GM18868 (cell line): ENCODE data around the gene KIAA1191.

ENCODE experiments used
- ATAC-seq: cut with Tn5 transposase; IDR thresholded peaks from one replicate; pipeline ENCODE4 v1.9.1; 2021; ENCODE audit warnings: mild to moderate bottlenecking, moderate library complexity; ENCODE audit not compliant: unreplicated experiment

Gene KIAA1191

DNA sequence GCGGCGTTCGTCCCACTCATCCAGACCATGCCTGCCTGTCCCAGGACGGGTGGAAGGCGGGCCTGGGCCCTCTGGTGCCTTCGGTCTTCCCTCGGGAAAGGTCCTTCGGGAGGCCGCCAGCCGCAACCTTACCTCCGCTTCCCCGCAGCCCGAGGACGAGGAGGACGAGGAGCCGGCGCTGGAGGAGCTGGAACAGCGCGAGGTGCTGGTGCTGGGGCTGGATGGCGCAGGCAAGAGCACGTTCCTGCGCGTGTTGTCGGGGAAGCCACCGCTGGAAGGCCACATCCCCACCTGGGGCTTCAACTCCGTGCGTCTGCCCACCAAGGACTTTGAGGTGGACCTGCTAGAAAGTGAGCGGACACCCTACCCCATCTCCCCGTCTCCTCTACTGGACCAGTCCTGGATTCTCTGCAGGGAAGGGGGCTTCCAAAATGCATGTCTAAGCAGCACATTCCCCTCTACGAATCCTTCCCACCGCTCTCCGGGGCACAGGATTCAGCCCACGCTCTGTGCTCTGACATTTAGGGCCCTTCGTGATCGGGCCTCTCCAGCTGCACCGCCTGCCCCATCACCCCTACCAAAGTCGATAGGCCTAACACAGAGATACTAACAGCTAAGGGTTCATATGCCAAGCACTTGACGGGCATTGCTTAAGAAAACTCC is 4.8 kb upstream of the KIAA1191 start:
- no peak for ATAC-seq

DNA sequence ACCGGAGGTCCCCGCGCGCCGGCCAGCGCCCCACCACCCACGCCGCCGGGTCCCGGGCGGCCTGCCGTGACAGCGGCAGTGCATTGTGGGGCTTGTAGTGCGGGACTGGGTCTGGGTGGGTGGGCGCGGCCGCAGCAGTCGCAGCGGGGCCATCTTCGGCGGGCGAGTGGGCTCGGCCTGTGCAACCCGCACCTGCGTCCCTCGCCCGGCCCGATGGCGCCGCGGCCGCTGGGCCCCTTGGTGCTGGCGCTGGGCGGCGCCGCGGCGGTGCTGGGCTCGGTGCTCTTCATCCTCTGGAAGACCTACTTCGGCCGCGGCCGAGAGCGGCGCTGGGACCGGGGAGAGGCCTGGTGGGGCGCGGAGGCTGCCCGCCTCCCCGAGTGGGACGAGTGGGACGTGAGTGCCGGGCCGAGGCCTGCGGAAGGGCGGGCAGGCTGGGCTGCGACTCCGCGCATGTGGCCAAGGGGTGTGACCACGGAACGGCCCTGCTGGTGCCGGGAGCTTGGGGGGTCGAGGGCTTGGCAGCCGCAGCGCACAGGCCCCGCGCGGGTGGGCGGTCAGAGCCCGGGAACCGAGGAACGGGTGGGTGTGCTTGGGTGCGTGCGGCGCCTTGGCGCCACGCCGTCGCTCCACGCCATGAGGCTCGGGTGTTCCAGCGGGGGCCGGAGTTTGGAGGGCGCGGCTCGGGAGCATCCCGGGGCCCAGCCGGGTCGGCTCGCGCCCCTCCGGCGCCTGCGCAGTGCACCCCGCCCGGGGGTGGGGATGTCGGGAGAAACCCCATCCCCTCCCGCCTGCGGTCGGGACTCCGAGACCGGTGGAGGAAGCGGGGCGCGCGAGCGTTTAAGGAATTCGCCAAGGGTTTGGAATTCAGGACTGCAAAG is 4.0 kb upstream of the KIAA1191 start, which contains the start of gene ARL10:
ARL10 (plus strand) TSS at position 137 of the 881 bp plus-strand sequence; CDS start at position 214, 77 bp downstream.
- peak; percentile 41 for ATAC-seq

DNA sequence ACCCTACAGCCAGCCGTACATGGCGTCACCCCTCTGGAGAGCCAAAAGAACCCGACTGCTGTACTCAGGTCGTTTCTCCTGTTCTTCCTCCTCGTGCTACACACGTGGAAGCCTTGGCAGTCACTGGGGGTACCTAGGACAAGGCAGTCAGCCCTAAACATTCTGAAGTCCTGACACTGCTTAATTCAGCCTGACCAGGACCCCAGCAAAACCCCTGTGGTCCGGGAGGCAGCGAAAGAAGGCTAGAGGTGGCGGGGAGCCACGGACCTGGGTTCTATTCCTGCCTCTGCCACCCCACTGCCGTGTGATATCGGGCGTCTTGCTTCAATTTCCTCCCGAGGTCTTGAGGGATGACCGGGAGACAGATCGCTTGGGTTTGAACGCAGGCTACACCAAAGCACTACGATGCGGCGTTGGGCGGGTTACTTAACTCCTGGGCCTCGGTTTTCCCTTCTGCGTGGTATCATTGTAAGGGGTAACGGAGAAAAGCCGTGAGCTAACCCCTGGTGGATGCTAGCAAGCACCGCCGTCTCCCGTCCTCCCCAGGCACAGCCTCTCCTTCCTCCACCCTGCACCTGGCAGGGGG is 3.3 kb upstream of the KIAA1191 start:
- ATAC-seq, result no peak

DNA sequence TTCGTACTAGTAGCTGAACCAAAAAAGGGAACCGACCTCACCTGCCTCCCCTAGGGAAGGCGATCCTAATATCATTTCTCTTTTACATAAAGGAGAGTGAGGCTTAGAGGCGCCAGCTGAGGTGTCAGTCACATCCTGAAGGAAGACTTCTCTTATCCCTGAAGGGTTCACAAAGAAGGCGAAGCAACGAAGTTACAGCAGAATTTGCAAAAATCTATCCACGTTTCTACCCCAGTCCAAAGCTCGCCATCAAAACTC is 598 bp upstream of the KIAA1191 start:
- ATAC-seq, result peak; percentile 3

DNA sequence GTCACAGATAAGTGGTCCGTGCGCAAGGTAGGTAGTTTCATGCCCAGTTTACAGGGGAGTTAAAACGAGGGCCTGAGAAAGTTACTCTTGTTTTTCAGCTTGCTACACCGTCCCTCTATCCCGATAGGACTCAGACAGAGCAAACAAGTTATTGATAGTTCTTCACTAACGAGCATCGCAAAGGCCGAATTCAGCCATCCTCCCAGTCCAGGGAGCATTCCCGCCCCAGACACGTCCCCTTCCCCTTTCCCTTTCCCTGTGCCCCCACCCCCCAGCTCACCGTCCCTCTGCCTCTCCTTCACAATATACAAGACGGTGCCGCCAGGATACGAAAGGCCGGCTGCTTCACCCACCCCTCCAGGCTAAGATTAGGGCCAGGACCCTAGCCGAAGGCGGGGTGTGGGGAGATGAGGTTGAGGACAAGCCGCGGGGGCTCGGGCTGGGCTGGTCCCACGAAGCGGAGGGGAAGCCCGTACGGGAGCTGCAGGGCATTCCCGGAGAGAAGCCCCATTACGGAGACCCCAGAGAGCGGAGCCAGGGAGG is 599 bp downstream of the KIAA1191 start:
- no peak for ATAC-seq

DNA sequence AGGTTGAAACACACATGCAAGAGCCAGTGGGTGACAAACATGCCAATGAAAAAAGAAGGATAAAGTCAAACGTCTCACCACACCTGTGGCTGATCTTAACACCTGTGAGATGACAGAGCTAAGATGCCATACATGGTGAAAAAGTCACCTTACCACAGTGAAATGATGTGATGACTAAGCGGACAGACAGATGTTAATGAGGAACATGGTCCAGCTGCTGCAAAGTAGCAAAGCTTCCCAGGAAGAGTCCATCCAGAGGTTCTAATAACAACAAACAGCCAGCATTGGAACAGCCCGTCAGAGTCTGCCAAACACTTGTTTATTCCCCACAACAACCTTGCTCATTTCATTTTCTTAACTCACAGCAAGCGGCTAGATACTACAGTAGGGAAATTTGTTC is 1.9 kb downstream of the KIAA1191 start:
- no peak for ATAC-seq

DNA sequence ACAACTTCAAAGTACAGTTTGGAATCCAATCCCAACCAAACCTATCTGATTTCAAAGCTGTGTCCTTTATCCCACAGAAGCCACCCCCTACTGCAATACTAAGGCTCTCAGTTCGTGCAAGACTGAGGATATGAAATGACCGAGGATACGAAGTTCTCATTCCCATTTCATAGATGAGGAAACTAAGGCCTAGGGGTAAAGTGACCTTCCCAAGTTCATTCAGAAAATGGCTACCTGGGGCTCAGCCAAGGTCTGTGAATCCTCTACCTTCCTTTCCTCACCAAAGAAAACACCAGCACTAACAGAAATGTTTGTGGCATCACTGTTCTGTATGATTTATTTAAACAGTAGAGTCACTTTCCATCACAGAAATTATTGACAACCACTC is 5.4 kb downstream of the KIAA1191 start:
- no peak for ATAC-seq

DNA sequence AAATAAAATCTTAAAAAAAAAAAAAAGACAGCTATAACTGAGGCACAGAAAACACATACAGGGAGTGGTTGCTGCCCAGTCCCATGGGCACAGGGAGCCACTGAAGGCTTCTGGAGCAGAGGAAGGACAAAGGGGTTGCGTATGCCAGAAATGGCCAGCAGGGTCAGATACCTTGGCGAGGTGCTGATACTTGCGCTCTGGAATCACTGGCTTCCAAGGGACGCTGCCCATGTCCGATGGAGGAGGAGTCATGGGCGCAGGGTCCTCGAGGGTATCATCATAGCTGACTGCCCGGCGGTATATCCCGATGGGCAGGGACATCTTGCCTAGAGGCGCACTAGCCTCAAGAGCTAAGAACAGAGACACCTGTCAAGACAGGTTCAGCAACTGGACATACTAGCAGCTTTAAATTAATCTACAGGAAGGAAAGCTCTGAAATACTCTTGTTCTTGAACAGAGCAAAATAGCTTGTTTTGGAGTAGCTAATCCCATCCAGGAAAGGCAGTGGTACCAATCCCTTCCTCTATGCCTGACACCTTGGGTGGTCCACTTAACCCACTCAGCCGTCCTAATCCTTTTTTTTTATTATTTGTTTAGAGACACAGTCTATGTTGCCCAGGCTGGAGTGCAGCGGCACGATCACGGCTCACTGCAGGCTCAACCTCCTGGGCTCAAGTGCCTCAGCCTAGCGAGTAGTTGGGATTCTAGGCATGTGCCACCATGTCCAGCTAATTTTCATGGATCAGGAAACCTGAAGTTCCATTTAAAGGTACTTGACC is 6.0 kb downstream of the KIAA1191 start:
- no peak for ATAC-seq

DNA sequence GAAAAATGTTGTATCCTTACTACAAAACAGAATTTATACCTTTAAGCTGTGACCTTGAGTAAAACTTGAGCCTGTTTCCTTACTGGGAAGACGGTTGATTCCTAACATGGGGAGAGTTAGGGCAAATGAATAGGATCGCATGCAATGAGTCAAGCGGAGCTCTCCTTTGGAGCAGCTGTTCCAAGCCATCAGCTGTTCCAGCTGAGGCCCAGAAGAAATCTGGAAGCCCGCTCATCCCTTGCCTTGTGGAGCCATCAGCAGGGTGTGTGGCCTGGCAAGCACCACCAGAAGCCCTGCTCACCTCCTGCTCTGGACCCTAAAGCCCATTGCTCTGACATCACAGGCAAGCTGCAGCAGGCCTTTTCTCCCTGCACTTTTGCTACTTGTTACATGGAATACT is 8.0 kb downstream of the KIAA1191 start:
- no peak for ATAC-seq

DNA sequence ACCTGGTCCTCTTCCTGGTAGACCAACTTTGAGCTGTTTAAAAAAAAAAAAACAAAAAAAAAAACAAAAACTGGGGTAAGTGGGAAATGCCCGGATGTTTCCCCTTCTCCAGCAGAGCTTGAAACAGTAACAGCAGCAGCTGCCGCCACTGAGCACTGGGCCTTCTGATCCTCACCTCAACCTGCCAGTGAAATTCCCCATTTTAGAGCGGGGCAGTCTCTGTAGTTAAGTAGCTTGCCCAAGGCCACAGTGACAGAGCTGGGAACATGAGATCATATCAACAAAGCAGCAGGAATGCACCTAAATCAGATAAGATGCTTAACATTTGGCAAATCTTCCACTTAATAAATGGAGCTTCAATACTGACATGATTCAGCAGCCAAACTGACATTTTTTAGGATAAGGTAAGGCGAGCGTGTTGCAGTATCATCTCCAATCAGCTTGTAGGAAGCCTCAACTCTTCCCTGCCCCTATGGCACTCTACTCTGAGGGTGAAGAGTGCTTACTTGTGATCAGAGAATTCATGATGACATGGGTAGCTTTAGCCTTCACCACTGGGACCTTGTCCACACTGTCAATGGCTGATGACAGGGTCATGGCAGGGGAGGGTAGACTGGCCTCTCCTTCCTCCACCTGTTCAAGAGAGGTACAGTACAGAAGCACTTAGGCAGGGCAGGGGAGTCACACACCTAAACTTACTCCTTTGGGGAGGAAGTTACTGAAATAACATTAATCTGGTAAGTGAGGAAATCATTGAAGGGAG is 9.3 kb downstream of the KIAA1191 start:
- ATAC-seq, result peak; percentile 88

DNA sequence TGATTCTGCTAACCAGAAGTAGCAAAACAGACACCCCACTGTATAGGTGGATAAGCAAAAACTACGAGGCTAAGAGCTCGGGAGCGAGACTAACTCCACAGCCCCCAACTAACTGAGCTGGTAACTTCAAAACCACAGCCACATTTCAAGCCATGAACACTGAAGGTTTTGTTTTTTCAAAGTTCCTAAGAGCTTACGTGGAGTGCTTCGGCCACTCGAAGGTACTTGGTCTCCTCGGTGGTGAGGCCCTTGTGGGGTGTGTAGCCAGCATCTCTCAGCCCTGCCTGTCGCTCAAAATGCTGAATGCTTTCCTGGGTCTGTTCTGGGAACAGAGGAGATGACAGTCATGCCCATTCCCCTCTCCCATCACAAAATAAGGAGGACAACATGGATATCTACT is 11.1 kb downstream of the KIAA1191 start:
- ATAC-seq, result no peak

DNA sequence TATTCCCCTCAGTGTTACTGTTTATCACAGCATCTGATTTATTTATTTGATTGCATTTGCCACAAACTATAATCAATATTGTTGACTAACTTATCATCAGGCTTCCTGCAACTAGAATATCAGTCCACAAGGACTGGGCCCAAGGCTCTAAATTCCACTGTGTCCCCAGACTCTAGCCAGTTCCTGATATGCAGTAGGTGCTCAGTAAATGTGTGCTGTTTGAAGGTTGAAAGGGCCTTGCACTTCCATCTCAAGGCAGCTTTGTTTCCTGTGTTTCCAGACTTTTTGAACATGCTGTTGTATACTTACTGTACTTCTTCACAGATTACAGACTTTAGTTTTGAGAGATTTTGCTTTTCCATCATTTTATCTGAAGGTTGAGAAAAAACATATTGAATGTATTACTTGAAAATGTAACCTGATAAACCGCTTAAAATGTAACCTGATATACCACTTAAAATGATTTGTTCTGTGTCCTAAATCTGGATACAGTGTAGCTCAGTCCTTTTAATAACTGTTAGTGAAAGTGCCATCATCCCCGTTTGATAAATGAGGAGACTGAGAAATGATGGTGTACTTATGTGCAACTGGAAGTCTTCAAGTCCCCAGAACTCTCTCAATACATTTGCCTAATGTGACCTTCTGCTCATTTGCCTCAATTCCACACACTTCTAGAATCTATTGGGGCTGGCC is 18.7 kb downstream of the KIAA1191 start:
- ATAC-seq, result no peak

DNA sequence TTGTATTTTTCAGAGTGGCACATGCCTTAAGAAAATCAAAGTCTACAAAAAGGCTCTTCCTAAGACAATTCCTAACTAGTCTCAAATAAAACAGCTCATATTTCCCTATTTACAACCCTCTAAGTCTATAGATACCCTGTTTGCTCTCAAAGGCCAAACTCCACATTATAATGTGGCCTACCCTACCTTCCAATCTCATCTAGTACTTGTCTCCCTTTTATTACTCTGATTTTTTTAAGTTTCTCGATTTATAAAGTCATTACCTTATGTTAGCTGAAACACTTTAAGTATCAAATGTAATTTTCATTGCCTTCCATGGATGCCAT is 19.4 kb downstream of the KIAA1191 start:
- no peak for ATAC-seq

DNA sequence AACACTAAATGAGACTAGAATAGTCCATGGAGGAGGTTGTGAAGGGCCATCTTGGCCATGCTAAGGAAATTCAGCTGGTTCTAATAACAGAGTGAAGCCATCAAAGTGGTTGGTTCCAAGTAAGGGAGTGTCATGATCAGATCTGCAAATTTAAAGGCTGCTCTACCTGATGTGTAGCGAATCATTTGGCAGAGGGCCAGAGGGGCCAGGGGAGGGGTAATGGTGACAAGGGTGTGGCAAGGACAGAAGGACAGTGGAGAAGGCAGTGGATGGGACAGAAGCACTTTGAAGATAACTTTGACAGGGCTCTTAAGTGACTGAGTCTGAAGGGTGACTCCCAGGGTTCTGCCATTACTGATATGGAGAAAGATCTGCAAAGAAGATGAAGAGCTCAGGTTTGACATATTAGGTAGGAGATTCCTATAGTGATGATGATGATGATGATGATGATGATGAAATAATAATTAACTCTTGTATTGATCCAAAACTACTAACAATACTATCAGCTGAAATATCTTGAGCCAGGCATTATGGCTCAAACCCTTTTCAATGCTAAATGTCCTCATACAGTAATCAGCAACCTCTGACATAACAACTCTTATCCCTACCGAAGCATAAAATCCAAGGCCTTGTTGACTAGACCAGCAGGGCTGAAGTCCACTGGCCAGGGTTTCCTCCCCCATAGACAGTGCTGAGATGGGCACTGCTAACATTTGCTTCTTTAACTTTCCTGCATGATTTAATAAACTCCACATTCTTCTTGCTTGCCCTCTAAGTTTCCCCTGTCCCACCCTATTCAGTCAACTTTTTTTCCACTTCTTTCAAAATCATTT is 20.0 kb downstream of the KIAA1191 start:
- ATAC-seq, result no peak

DNA sequence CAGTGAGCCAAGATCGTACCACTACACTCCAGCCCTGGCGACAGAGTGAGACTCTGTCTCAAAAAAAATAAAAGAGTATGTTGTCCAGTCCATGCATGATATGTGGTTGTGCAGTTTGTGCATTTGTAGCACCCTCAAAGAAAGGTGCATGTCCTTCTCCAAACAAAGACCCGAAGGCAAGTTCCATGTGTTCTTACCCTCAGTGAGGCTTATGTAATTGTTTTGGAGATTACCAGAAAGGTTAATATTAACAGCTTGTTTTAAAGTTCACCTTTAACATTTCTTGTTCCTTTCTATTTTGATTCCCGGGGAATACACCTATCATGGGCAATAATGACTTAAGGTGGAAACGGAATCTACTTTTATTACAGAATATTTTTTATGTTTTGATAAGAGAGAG is 22.3 kb downstream of the KIAA1191 start:
- no peak for ATAC-seq

DNA sequence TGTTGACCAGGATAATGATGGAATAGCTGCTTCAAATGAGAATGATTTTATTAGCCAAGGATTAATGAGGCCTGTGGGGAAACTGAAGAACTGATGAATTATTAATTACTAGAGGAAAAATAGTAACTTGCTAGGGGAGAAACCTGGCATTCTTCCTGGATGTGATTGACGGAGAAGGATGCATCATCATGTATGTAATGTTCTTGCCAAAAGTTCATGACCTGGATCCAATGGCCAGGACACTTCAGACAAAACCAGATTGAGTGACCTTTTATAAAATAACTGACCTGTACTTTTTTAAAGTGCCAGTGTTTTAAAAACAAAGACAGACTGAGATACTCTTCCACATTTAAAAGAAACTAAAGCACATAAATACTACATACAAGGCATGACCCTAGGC is 23.7 kb downstream of the KIAA1191 start:
- no peak for ATAC-seq

DNA sequence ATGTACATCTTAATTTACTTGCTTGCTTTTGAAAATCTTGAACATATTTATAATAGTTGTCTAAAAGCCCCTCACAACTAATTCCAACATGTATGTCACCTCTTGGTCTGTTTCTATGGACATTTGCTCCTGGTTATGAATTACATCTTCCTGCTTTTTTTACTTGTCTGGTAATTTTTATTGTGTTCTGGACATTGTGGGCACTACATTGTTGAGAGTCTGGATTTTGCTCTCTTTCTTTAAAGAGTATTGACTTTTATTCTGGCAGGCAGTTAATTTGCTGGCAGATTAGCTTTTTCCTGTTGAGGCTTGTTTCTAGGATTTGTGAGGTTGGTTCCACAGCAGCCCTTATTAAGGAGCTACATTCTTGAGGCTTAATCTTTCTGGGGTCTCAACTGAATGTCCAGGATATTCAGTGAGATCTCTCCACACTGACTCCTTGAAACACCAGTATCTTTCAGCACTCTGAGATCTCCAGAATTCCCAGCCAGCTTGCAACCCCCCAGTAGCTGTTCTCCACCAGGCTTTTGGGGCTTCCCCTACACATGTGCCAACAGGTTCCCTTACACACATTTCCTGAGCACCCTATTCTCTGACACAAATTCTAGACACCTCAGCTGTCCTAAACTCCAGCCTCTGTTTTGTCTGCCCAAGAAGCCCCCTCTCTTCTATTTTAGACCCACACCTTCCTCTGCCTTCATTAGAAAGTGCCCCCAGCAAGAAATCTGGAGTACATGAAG is 27.4 kb downstream of the KIAA1191 start:
- no peak for ATAC-seq

DNA sequence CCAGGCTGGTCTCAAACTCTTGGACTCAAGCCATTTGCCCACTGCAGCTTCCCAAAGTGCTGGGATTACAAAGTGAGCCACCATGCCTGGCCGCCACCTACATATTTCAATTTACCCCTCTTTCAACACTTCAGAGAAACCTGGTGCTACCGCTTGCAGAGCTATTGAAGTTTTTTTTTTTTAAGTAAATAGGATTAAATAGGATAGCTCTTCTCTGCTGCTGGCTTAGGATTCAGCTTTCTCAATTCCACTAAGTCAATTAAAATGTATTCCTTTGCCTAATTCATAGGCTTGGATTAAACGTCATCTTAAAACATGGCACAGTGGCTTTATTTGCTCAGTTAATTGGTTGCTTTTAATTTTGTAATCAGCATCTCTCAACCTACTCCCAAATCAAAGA is 41.0 kb downstream of the KIAA1191 start:
- no peak for ATAC-seq
